HG03108 (cell line): Measurements from ENCODE around the gene AKR7A3.
"Not testable (repeated sequence)": the region's sequence is repeated elsewhere in the genome, so short reads cannot be mapped to it uniquely, and the experiment has no call there.

Experiments used
- ATAC-seq: cut with Tn5 transposase; IDR thresholded peaks from one replicate; pipeline ENCODE4 v1.9.1; 2021; ENCODE audit warnings: moderate library complexity; ENCODE audit not compliant: unreplicated experiment

Gene AKR7A3

GRCh38 chr1:19294638-19295037, 6.1 kb upstream of the AKR7A3 start:
- ATAC-seq: no peak

GRCh38 chr1:19289244-19289643, 674 bp upstream of the AKR7A3 start:
- ATAC-seq: no peak

GRCh38 chr1:19287436-19288185, 959 bp downstream of the AKR7A3 start:
- ATAC-seq: no peak

- not testable (repeated sequence) for ATAC-seq
Observed at GRCh38 chr1:19285807-19286206, 2.8 kb downstream of the AKR7A3 start.

- not testable (repeated sequence) for ATAC-seq
Observed at GRCh38 chr1:19285366-19285765, 3.2 kb downstream of the AKR7A3 start.

GRCh38 chr1:19284881-19285280, 3.7 kb downstream of the AKR7A3 start:
- ATAC-seq: no peak

GRCh38 chr1:19283891-19284290, 4.7 kb downstream of the AKR7A3 start:
- ATAC-seq: no peak

GRCh38 chr1:19274636-19275035, 13.9 kb downstream of the AKR7A3 start:
- no peak for ATAC-seq

- ATAC-seq: not testable (repeated sequence)
Observed at GRCh38 chr1:19273844-19274531, 14.6 kb downstream of the AKR7A3 start.

- ATAC-seq: no peak
Observed at GRCh38 chr1:19273106-19273843, 15.3 kb downstream of the AKR7A3 start.

- no peak for ATAC-seq
Observed at GRCh38 chr1:19272064-19272463, 16.5 kb downstream of the AKR7A3 start.

GRCh38 chr1:19270343-19270730, 18.2 kb downstream of the AKR7A3 start:
- not testable (repeated sequence) for ATAC-seq

- not testable (repeated sequence) for ATAC-seq
Observed at GRCh38 chr1:19269427-19270342, 18.9 kb downstream of the AKR7A3 start.

GRCh38 chr1:19268445-19268844, 20.1 kb downstream of the AKR7A3 start:
- ATAC-seq: no peak

- no peak for ATAC-seq
Observed at GRCh38 chr1:19262744-19263143, 25.8 kb downstream of the AKR7A3 start.

- ATAC-seq: no peak
Observed at GRCh38 chr1:19262047-19262446, 26.5 kb downstream of the AKR7A3 start.

GRCh38 chr1:19260211-19261138, 28.1 kb downstream of the AKR7A3 start:
- no peak for ATAC-seq

- no peak for ATAC-seq
Observed at GRCh38 chr1:19258353-19258752, 30.2 kb downstream of the AKR7A3 start.

GRCh38 chr1:19257178-19257914, 31.2 kb downstream of the AKR7A3 start:
- ATAC-seq: no peak
